ENCODE data around the gene PRSS16.
"Not testable (repeated sequence)": the region's sequence is repeated elsewhere in the genome, so short reads cannot be mapped to it uniquely, and the experiment has no call there.

Gene PRSS16

GRCh38 chr6:27260836-27261375 lies 13.4 kb downstream of the PRSS16 start:
- no peak for TF ChIP-seq ZFX (IDR thresholded peaks at IDR 0.05; ENCODE audit: borderline replicate concordance)
- TF ChIP-seq, protein P1, sequence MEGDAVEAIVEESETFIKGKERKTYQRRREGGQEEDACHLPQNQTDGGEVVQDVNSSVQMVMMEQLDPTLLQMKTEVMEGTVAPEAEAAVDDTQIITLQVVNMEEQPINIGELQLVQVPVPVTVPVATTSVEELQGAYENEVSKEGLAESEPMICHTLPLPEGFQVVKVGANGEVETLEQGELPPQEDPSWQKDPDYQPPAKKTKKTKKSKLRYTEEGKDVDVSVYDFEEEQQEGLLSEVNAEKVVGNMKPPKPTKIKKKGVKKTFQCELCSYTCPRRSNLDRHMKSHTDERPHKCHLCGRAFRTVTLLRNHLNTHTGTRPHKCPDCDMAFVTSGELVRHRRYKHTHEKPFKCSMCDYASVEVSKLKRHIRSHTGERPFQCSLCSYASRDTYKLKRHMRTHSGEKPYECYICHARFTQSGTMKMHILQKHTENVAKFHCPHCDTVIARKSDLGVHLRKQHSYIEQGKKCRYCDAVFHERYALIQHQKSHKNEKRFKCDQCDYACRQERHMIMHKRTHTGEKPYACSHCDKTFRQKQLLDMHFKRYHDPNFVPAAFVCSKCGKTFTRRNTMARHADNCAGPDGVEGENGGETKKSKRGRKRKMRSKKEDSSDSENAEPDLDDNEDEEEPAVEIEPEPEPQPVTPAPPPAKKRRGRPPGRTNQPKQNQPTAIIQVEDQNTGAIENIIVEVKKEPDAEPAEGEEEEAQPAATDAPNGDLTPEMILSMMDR (IDR thresholded peaks at IDR 0.05), result no peak
- H3K27ac ChIP-seq, result no peak overlapping the region

DNA sequence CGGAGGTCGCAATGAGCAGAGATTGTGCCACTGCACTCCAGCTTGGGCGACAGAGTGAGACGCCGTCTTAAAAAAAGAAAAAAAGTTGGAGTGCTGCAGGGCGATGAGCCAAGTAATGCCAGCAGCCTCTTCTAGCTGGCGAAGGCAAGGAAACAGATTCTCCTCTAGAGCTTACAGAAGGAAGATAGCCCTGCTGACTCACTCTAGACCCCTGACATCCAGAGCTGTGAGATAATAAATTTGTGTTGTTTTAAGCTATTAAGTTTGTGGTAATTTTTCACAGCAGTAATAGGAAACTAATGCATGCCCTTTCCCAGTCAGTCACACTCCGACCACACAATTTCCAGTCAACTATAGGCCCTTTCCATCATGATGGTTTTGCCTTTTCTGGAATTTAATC lies 16.4 kb downstream of the PRSS16 start:
- H3K27ac ChIP-seq, result no peak overlapping the region

DNA sequence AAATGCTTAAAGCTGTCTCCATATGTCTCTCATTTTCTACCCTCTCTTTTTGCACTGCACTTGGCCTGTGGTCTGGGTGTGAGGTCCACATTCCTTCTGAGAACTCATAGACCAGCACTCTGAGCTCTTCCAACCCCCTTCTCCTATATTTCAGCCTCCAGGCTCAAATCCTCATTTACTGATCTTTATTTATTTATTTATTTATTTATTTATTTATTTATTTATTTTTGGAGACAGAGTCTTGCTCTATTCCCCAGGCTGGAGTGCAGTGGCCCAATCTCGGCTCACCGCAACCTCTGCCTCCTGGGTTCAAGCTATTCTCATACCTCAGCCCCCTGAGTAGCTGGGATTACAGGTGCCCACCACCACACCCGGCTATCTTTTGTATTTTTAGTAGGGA lies 19.5 kb downstream of the PRSS16 start:
- not testable (repeated sequence) for H3K27ac ChIP-seq

More for the DNA sequence above, 16.4 kb downstream of the PRSS16 start:
- TF ChIP-seq, protein P1 (IDR thresholded peaks at IDR 0.05), result no peak
- no peak for TF ChIP-seq ZFX (IDR thresholded peaks at IDR 0.05; ENCODE audit: borderline replicate concordance)

- TF ChIP-seq, protein P1 (IDR thresholded peaks at IDR 0.05), result no peak
- no peak for TF ChIP-seq ZFX (IDR thresholded peaks at IDR 0.05; ENCODE audit: borderline replicate concordance)
- H3K27ac ChIP-seq, result no peak overlapping the region
Measured at GRCh38 chr6:27267857-27268434, 20.4 kb downstream of the PRSS16 start.

GRCh38 chr6:27268803-27269202 lies 21.3 kb downstream of the PRSS16 start:
- no peak for TF ChIP-seq ZFX (IDR thresholded peaks at IDR 0.05; ENCODE audit: borderline replicate concordance)
- TF ChIP-seq, protein P1 (IDR thresholded peaks at IDR 0.05), result no peak
- H3K27ac ChIP-seq, result no peak overlapping the region

- no peak overlapping the region for H3K27ac ChIP-seq
- no peak for TF ChIP-seq ZFX (IDR thresholded peaks at IDR 0.05; ENCODE audit: borderline replicate concordance)
- TF ChIP-seq, protein P1 (IDR thresholded peaks at IDR 0.05), result no peak
Measured at GRCh38 chr6:27273783-27274182, 26.3 kb downstream of the PRSS16 start.

- no peak overlapping the region for H3K27ac ChIP-seq
Measured at GRCh38 chr6:27275025-27275956, 27.8 kb downstream of the PRSS16 start.

More at GRCh38 chr6:27275025-27275956, 27.8 kb downstream of the PRSS16 start:
- TF ChIP-seq, protein P1 (IDR thresholded peaks at IDR 0.05), result no peak
- TF ChIP-seq ZFX (IDR thresholded peaks at IDR 0.05; ENCODE audit: borderline replicate concordance), result no peak
